H9 (cell line): ENCODE measurements around the gene SVOP. TPM values are rescaled to one million over a fixed set of nuclear protein-coding genes. Genes with fewer than 3 reads are reported as not detected.

ENCODE experiments used
- DNase-seq: peaks from one replicate; pipeline ENCODE4 v3.0.0-alpha.2; 2017
- H2AFZ ChIP-seq: one replicate; pipeline ENCODE4 v1.6.1; 2013; ENCODE audit warnings: mild to moderate bottlenecking, low read length, control low read depth, moderate library complexity
- H2AK5ac ChIP-seq: 2 replicates; pipeline ENCODE4 v1.6.1; 2013; ENCODE audit warnings: low read length, control low read depth, mixed read lengths; ENCODE audit not compliant: insufficient read length
- H2BK120ac ChIP-seq: one replicate; pipeline ENCODE4 v1.6.1; 2013; ENCODE audit warnings: low read depth, mild to moderate bottlenecking, low read length, control low read depth, inconsistent platforms; ENCODE audit not compliant: poor library complexity, severe bottlenecking
- H2BK12ac ChIP-seq: 2 replicates; pipeline ENCODE4 v1.6.1; 2013; ENCODE audit warnings: low read length, control low read depth, mixed read lengths, low read depth; ENCODE audit not compliant: insufficient read length
- H2BK15ac ChIP-seq: 2 replicates; pipeline ENCODE4 v1.6.1; 2013; ENCODE audit warnings: low read depth, low read length, control low read depth
- H2BK20ac ChIP-seq: one replicate; pipeline ENCODE4 v1.6.1; 2013; ENCODE audit warnings: low read depth, mild to moderate bottlenecking, low read length, control low read depth, inconsistent platforms; ENCODE audit not compliant: poor library complexity, severe bottlenecking
- H2BK5ac ChIP-seq: 2 replicates; pipeline ENCODE4 v1.6.1; 2013; ENCODE audit warnings: low read length, control low read depth, mixed read lengths; ENCODE audit not compliant: insufficient read length
- H3K14ac ChIP-seq: 2 replicates; pipeline ENCODE4 v1.6.1; 2013; ENCODE audit warnings: low read length, control low read depth; ENCODE audit not compliant: insufficient read depth
- H3K18ac ChIP-seq: 2 replicates; pipeline ENCODE4 v1.6.1; 2013; ENCODE audit warnings: low read depth, mild to moderate bottlenecking, mixed read lengths, low read length, control low read depth; ENCODE audit not compliant: insufficient read length
- H3K23ac ChIP-seq: 2 replicates; pipeline ENCODE4 v1.6.1; 2013; ENCODE audit warnings: low read length, control low read depth, mixed read lengths, low read depth; ENCODE audit not compliant: insufficient read length
- H3K23me2 ChIP-seq: 2 replicates; pipeline ENCODE4 v1.6.1; 2013; ENCODE audit warnings: low read depth, mild to moderate bottlenecking, mixed read lengths, low read length, control low read depth; ENCODE audit not compliant: insufficient read length, poor library complexity, severe bottlenecking
- H3K27ac ChIP-seq: 2 replicates; pipeline ENCODE4 v1.5.1; 2013; ENCODE audit warnings: low read length, control low read depth, mixed read lengths, low read depth; ENCODE audit not compliant: insufficient read length
- H3K27me3 ChIP-seq: 2 replicates; pipeline ENCODE4 v1.6.1; 2013; ENCODE audit warnings: low read length, control low read depth, inconsistent platforms; ENCODE audit not compliant: insufficient read depth
- H3K4ac ChIP-seq: 2 replicates; pipeline ENCODE4 v1.6.1; 2013; ENCODE audit warnings: low read depth, mild to moderate bottlenecking, control low read depth, inconsistent platforms, low read length, moderate library complexity
- H3K4me1 ChIP-seq: 2 replicates; pipeline ENCODE4 v1.6.1; 2013; ENCODE audit warnings: low read length, control low read depth, inconsistent platforms; ENCODE audit not compliant: insufficient read depth
- H3K4me2 ChIP-seq: 2 replicates; pipeline ENCODE4 v1.6.1; 2013; ENCODE audit warnings: low read length, control low read depth, mixed read lengths; ENCODE audit not compliant: insufficient read length, insufficient read depth
- H3K56ac ChIP-seq: 2 replicates; pipeline ENCODE4 v1.6.1; 2013; ENCODE audit warnings: low read depth, mild to moderate bottlenecking, mixed read lengths, low read length, control low read depth; ENCODE audit not compliant: insufficient read length
- H3K79me1 ChIP-seq: 2 replicates; pipeline ENCODE4 v1.6.1; 2013; ENCODE audit warnings: low read depth, mild to moderate bottlenecking, moderate library complexity, low read length, control low read depth, inconsistent platforms; ENCODE audit not compliant: insufficient read depth, poor library complexity, severe bottlenecking
- H3K79me2 ChIP-seq: 2 replicates; pipeline ENCODE4 v1.6.1; 2013; ENCODE audit warnings: low read length, control low read depth, inconsistent platforms; ENCODE audit not compliant: insufficient read depth
- H3K9ac ChIP-seq: 2 replicates; pipeline ENCODE4 v1.6.1; 2013; ENCODE audit warnings: low read length, control low read depth, mixed read lengths; ENCODE audit not compliant: insufficient read length; ENCODE audit errors: extremely low read depth
- H3K9me3 ChIP-seq: one replicate; pipeline ENCODE4 v1.6.1; 2013; ENCODE audit warnings: low read depth, low read length, inconsistent platforms; ENCODE audit not compliant: control insufficient read depth
- H3T11ph ChIP-seq: one replicate; pipeline ENCODE4 v1.6.1; 2013; ENCODE audit warnings: mild to moderate bottlenecking, low read length, control low read depth, inconsistent platforms
- H4K20me1 ChIP-seq: one replicate; pipeline ENCODE4 v1.6.1; 2013; ENCODE audit not compliant: control insufficient read depth, insufficient read length, insufficient read depth
- H4K5ac ChIP-seq: 2 replicates; pipeline ENCODE4 v1.6.1; 2013; ENCODE audit warnings: low read depth, mild to moderate bottlenecking, mixed read lengths, low read length, control low read depth; ENCODE audit not compliant: insufficient read length
- H4K8ac ChIP-seq: replicated peaks from 2 replicates; pipeline ENCODE4 v1.6.1; 2013; ENCODE audit warnings: low read length, control low read depth, mixed read lengths, low read depth; ENCODE audit not compliant: insufficient read length
- H4K91ac ChIP-seq: 2 replicates; pipeline ENCODE4 v1.6.1; 2013; ENCODE audit warnings: low read depth, mild to moderate bottlenecking, moderate library complexity, mixed read lengths, low read length, control low read depth; ENCODE audit not compliant: insufficient read length
- H3K27ac Mint-ChIP-seq, 3 experiments: 2 replicates in 2 of 3; 3 replicates in 1 of 3; pipeline ENCODE4 v1.8.0; 2020 to 2021; ENCODE audit warnings: mixed read lengths in 3 of 3, mild to moderate bottlenecking in 1 of 3, moderate library complexity in 1 of 3
- H3K27me3 Mint-ChIP-seq: 2 replicates; pipeline ENCODE4 v1.8.0; 2021; ENCODE audit warnings: low read depth, mild to moderate bottlenecking, moderate library complexity, mixed read lengths
- H3K36me3 Mint-ChIP-seq, 3 experiments: 2 replicates in 2 of 3; 3 replicates in 1 of 3; pipeline ENCODE4 v1.8.0; 2020 to 2021; ENCODE audit warnings: low read depth in 3 of 3, mixed read lengths in 3 of 3; ENCODE audit not compliant: insufficient read depth in 1 of 3
- H3K4me1 Mint-ChIP-seq, 2 experiments: 2 replicates each; pipeline ENCODE4 v1.8.0; 2020; ENCODE audit warnings: mixed read lengths in 2 of 2
- H3K4me3 Mint-ChIP-seq, 2 experiments: 2 replicates in 1 of 2; 3 replicates in 1 of 2; pipeline ENCODE4 v1.8.0; 2020 to 2021; ENCODE audit warnings: mild to moderate bottlenecking in 2 of 2, mixed read lengths in 2 of 2, moderate library complexity in 1 of 2
- H3K9me3 Mint-ChIP-seq, 2 experiments: 2 replicates in 1 of 2; 3 replicates in 1 of 2; pipeline ENCODE4 v1.8.0; 2020; ENCODE audit warnings: mild to moderate bottlenecking in 2 of 2, mixed read lengths in 2 of 2, moderate library complexity in 1 of 2
- whole genome bisulfite sequencing: extraction: QIAGEN DNeasy Blood & Tissue Kit; methylation state at CpG from one replicate; pipeline ENCODE4 v1.1.7; 2013; ENCODE audit warnings: missing lambda C conversion rate, low lambda C conversion rate, mixed read lengths; ENCODE audit not compliant: insufficient read length; ENCODE audit errors: extremely low coverage; 5-methylcytosine and 5-hydroxymethylcytosine counted together
- total RNA-seq: library from RNA; stranded (reverse); gene quantifications from 2 replicates; pipeline ENCODE4 v1.2.1, GENCODE V29; 2021
- TF ChIP-seq, protein P1 (sequence below): fragments of 200-600 bp; sonication (generic); conservative IDR thresholded peaks from 3 replicates; pipeline ENCODE4 v1.8.0; 2021; ENCODE audit warnings: antibody characterized with exemption, mild to moderate bottlenecking

SVOP gene
- total RNA-seq, 1 experiment from 2014 or later = 0.15 TPM

DNA sequence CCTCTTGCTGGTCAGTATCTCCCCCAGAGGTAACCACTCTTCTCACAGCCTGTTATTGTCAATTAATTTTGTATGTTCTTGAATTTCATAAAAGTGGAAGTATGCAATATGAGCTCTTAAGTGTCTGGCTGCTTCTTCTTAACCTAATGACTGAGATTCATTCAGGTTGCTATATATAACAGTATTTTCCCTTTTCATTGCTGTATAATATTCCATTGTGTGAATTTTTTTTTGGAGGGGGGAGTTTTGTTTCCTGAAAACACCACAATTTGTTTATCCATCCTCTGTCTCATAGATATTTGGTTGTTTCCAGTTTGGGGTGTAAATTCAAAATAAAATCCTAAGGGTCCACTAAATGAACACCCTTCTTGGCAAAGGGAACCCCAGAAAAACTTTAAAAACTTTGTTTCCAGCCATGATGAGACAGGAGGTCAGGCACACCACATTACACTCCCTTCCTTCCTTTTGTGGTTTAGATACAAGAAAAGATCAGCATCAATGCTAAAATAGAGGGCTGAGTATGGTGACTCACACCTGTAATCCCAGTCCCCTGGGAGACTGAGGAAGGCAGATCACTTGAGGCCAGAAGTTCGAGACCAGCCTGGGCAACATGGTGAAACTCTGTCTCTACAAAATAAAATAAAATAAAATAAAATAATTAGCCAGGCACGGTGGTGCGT lies 145.0 kb downstream of the SVOP start:
- Histone ChIP-seq H3K79me2 (no peaks in the 10 kb centered on the region), H2BK12ac (no peak overlapping the region), H2BK15ac (no peak overlapping the region), H3K27me3 (no peaks in the 10 kb centered on the region), H4K20me1 (no peaks in the 10 kb centered on the region), H4K8ac (no peak overlapping the region), H3K9ac (no peak overlapping the region), H2AFZ (no peak overlapping the region), H3K23me2 (no peaks in the 10 kb centered on the region), H3K23ac (no peak overlapping the region), H3K27ac (no peak overlapping the region), H3K79me1 (no peaks in the 10 kb centered on the region), H2AK5ac (no peak overlapping the region), H3K56ac (no peak overlapping the region), H3K4ac (no peak overlapping the region), H3K4me2 (no peak overlapping the region), H4K91ac (no peak overlapping the region), H3K9me3 (no peaks in the 10 kb centered on the region), H3K18ac (no peak overlapping the region), H2BK120ac (no peak overlapping the region), H3K4me1 (no peaks in the 10 kb centered on the region), H3T11ph (no peak overlapping the region), H3K14ac (no peak overlapping the region), H2BK5ac (no peak overlapping the region), H4K5ac (no peak overlapping the region), H2BK20ac (no peak overlapping the region)
- Mint-ChIP-seq H3K27me3 (no peaks in the 10 kb centered on the region), H3K4me1 (peaks cover 0 to 2% of the 10 kb centered on the region in 2 experiments; a peak in 1 of 4 replicates), H3K4me3 (no peak overlapping the region), H3K27ac (no peak overlapping the region), H3K36me3 (no peaks in the 10 kb centered on the region), H3K9me3 (no peaks in the 10 kb centered on the region; a peak in 1 of 5 replicates)
- TF ChIP-seq, protein P1, sequence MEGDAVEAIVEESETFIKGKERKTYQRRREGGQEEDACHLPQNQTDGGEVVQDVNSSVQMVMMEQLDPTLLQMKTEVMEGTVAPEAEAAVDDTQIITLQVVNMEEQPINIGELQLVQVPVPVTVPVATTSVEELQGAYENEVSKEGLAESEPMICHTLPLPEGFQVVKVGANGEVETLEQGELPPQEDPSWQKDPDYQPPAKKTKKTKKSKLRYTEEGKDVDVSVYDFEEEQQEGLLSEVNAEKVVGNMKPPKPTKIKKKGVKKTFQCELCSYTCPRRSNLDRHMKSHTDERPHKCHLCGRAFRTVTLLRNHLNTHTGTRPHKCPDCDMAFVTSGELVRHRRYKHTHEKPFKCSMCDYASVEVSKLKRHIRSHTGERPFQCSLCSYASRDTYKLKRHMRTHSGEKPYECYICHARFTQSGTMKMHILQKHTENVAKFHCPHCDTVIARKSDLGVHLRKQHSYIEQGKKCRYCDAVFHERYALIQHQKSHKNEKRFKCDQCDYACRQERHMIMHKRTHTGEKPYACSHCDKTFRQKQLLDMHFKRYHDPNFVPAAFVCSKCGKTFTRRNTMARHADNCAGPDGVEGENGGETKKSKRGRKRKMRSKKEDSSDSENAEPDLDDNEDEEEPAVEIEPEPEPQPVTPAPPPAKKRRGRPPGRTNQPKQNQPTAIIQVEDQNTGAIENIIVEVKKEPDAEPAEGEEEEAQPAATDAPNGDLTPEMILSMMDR = no peak
- WGBS = no CpG with 5 or more reads among the region's 3 CpGs
- DNase-seq = no peak
